ENCODE measurements around the gene NRM. TPM values are rescaled to one million over a fixed set of nuclear protein-coding genes. Genes with fewer than 3 reads are reported as not detected.
"Not testable (repeated sequence)": the region's sequence is repeated elsewhere in the genome, so short reads cannot be mapped to it uniquely, and the experiment has no call there.

The NRM gene
- total and polyA plus RNA-seq, 9 donors: 3.4 to 23.2 (median 15.3) TPM

DNA sequence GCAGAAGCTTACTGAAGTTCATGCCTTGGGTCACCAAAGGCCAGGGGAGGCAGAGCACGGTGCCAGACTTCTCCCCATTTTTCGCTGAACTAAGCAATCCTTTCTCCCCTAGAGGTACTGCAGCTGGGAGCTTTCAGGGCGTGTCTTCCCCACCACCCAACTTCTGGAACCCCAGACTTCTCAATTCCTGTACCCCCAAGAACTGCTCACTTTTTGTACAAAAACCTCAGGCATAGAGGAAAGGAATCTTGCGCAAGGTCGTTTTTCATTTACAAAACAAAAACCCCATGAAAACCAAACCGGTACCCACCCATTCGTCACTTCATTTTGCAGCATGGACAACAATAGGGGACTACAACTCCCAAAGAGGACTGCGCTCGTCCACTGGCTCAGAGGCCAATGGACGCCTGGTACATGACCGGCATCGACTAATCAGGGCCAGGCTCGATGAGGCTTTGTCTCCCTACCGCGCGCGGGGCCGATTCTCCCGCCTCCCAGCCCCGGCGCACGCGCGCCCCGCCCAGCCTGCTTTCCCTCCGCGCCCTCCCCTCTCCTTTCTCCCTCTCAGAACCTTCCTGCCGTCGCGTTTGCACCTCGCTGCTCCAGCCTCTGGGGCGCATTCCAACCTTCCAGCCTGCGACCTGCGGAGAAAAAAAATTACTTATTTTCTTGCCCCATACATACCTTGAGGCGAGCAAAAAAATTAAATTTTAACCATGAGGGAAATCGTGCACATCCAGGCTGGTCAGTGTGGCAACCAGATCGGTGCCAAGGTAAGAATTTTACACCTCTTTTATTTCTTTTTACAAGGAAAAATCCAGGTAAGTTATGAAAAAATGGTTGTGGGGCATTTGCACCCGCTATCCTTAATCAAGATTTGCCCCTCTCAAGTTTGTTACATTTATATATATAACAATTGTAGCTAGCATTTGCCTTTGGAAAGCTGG, 29.3 kb upstream of the NRM start, which contains the start of gene TUBB:
TSS of gene TUBB (plus strand) at position 562 of the 947 bp plus-strand sequence. CDS start at position 717, 155 bp downstream.
- Histone ChIP-seq H3K27ac (peak within 1 kb of the TSS; percentile 73 to 94), H3K36me3 (no peaks in the 10 kb centered on the region), H3K9me3 (no peaks in the 10 kb centered on the region), H3K4me3 (peak within 1 kb of the TSS; percentile 89), H3K4me1 (ENCODE audit: insufficient read depth) (peaks cover 2% of the 10 kb centered on the region), H3K27me3 (no peaks in the 10 kb centered on the region)
- 0 to 1% (median 1%) methylated on average over 38 of the region's 38 CpGs for WGBS, 3 donors
- intact Hi-C loops (cut with DNase I): loop anchor here in 3 of 4 donors (2.0 kb wide), 1 partner anchor 33 kb away; the partner anchor contains the start of gene PPP1R18 (in 3 of the 3)
- TF ChIP-seq, protein P1, sequence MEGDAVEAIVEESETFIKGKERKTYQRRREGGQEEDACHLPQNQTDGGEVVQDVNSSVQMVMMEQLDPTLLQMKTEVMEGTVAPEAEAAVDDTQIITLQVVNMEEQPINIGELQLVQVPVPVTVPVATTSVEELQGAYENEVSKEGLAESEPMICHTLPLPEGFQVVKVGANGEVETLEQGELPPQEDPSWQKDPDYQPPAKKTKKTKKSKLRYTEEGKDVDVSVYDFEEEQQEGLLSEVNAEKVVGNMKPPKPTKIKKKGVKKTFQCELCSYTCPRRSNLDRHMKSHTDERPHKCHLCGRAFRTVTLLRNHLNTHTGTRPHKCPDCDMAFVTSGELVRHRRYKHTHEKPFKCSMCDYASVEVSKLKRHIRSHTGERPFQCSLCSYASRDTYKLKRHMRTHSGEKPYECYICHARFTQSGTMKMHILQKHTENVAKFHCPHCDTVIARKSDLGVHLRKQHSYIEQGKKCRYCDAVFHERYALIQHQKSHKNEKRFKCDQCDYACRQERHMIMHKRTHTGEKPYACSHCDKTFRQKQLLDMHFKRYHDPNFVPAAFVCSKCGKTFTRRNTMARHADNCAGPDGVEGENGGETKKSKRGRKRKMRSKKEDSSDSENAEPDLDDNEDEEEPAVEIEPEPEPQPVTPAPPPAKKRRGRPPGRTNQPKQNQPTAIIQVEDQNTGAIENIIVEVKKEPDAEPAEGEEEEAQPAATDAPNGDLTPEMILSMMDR (IDR thresholded peaks at IDR 0.05): peak in 1 of 3 donors; percentile 23
- TF ChIP-seq POLR2A (IDR thresholded peaks at IDR 0.05): peak; percentile 78
- no peak for TF ChIP-seq EP300 (IDR thresholded peaks at IDR 0.05)
- DNase-seq: peak; percentile 94 to 97 (median 96)

GRCh38 chr6:30719356-30719755, 28.6 kb upstream of the NRM start:
- Histone ChIP-seq H3K27me3 (no peaks in the 10 kb centered on the region), H3K4me3 (peak overlapping the region; percentile 39), H3K27ac (peak overlapping the region; percentile 66 to 73), H3K36me3 (no peaks in the 10 kb centered on the region), H3K4me1 (ENCODE audit: insufficient read depth) (peaks cover 2% of the 10 kb centered on the region), H3K9me3 (no peaks in the 10 kb centered on the region)
- 17 to 18% (median 17%) methylated on average over 8 of the region's 8 CpGs for WGBS, 3 donors
- TF ChIP-seq, protein P1 (IDR thresholded peaks at IDR 0.05): no peak
- TF ChIP-seq EP300 (IDR thresholded peaks at IDR 0.05) (no peak), POLR2A (IDR thresholded peaks at IDR 0.05) (no peak)
- intact Hi-C loops (cut with DNase I): no loop called here
- no peak for DNase-seq

DNA sequence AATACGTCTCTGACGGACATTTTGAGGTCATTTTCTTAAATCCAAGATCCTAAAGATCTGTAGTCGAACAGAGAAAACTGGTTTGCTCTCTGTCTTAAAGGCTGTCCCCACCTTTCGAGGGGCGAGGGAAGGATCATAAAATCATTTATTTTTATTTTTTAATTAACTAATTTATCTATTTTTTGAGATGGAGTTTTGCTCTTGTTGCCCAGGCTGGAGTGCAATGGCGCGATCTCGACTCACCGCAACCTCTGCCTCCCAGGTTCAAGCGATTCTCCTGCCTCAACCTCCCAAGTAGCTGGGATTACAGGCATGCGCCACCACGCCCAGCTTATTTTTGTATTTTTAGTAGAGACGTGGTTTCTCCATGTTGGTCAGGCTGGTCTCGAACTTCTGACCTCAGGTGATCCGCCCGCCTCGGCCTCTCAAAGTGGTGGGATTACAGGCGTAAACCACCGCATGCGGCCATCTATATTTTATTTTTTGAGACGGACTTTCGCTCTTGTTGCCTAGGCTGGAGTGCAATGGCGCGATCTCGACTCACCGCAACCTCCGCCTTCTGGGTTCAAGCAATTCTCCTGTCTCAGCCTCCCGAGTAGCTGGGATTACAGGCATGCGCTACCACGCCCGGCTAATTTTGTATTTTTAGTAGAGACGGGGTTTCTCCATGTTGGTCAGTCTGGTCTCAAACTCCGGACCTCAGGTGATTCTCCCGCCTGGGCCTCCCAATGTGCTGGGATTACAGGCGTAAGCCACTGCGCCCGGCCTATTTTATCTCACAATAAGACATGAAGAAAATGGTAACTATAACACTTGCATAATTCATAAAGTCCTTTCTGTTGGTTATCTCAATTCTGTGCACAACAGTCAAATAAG, 27.3 kb upstream of the NRM start:
- Histone ChIP-seq H3K27ac (peak overlapping the region; percentile 23 to 98), H3K4me3 (peak overlapping the region; percentile 47)
- intact Hi-C loops (cut with DNase I); H3K36me3 ChIP-seq; H3K4me1 ChIP-seq (ENCODE audit: insufficient read depth); H3K27me3 ChIP-seq; H3K9me3 ChIP-seq: not testable (repeated sequence)
- WGBS, 3 donors: 74 to 78% (median 77%) methylated on average over 37 of the region's 37 CpGs
- peak in 1 of 5 donors; percentile 51 for DNase-seq

DNA sequence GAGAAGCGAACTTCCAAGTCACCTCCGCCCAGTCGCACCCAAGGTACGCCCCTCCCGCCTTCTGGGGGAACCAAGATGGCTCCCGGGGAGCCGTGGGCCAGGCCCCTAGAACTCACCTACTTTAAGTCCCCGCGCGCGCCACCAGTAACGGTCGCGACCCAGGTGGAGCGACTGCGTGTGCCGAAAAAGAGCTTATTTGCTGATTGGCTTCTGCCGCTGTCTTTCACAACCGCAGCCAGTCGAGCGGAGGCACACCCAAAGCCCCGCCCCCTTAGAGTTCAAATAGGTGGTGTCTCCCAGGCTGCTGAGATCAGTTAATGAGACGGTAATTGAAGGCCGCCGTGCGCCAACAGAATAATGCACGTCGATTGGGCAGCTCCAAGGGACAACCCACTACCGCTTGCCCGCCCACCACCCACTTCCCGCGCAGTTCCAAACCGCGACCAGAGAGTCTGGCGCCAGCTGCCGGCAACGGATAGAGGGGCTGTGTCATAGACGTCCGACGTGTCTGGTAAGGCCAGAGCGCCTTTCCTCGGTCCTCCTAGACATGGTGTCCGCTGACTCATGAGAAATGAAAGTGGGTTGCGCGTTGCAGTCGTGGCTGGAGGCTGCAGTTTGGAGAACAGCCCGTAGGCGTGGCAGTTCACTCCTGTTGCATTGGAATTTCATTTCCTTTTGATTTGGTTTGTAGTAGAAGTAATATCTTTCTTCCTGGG, 26.5 kb upstream of the NRM start, which contains the start of gene MDC1:
TSS of gene MDC1 (minus strand) at position 153 of the 716 bp plus-strand sequence. CDS start 2,106 bp downstream, outside the sequence.
- intact Hi-C loops (cut with DNase I): no loop called here

More for the DNA sequence above, 26.5 kb upstream of the NRM start, which contains the start of gene MDC1:
- Histone ChIP-seq H3K27me3 (no peaks in the 10 kb centered on the region), H3K4me1 (ENCODE audit: insufficient read depth) (peaks cover 2% of the 10 kb centered on the region), H3K9me3 (no peaks in the 10 kb centered on the region), H3K36me3 (no peaks in the 10 kb centered on the region), H3K27ac (peak within 1 kb of the TSS; percentile 98), H3K4me3 (peak within 1 kb of the TSS; percentile 49)
- WGBS, 3 donors: 0 to 1% (median 1%) methylated on average over 45 to 48 of the region's 48 CpGs
- TF ChIP-seq, protein P1 (IDR thresholded peaks at IDR 0.05): peak; percentile 18 to 56 (median 49)
- peak; percentile 57 for TF ChIP-seq POLR2A (IDR thresholded peaks at IDR 0.05)
- TF ChIP-seq EP300 (IDR thresholded peaks at IDR 0.05): peak; percentile 78
- DNase-seq: peak; percentile 99 to 100 (median 99)
